Kidney capillary endothelial cell (primary cell): ENCODE results near the gene TJP2.
A peak's percentile ranks its signal among the peaks of the same experiment; 100 is the strongest.

Experiments used
- DNase-seq: peaks from one replicate; pipeline ENCODE4 v3.0.0-alpha.2; 2018; ENCODE audit warnings: low spot score

The TJP2 gene

DNA sequence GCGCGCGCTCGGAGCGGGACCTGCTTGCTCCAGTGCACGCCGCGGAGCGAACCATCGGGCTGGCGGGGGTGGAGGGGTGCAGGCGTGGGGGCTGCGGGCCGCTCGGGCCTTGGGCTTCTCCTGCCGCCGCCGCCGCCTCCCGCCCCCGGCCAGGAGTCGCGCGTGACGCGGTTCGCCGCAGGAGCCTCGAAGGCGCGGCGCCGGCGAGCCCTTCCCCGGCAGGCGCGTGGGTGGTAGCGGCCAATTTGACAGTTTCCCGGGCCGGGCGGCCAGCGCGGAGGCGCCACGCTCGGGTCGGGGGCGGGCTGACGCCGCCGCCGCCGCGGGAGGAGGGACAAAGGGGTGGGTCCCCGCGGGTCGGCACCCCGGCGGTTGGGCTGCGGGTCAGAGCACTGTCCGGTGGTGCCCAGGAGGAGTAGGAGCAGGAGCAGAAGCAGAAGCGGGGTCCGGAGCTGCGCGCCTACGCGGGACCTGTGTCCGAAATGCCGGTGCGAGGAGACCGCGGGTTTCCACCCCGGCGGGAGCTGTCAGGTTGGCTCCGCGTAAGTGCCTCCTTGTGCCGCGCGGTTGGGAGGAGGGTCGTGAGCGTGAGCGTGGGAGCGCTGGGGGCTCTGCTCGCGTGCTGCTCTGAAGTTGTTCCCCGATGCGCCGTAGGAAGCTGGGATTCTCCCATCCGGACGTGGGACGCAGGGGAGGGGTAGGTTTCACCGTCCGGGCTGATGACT, at the start of gene TJP2:
Gene TJP2 (plus strand): TSS at position 387 of the 725 bp plus-strand sequence. CDS start 96 bp downstream, at position 483.
- peak; percentile 51 for DNase-seq

GRCh38 chr9:69130456-69131441, 43.3 kb upstream of the TJP2 start:
- DNase-seq, result no peak

DNA sequence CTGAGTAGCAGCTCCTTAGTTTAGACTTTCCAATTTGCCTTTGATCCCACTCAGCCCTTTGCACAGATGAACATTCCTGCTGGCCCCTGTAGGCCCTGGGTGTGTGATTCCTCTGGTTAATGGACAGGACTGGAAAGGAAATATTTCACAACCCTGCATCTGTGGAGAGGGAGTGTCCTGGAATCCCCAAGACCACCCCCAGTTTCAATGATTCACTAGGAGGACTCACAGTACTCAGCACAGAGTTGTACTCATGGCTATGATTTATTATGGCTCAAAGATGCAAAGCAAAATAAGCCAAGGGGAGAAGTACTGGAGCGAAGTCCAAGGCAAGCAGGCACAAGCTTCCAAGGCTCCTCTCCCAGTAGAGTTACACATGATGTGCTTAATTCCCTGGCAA, 42.4 kb upstream of the TJP2 start:
- no peak for DNase-seq

DNA sequence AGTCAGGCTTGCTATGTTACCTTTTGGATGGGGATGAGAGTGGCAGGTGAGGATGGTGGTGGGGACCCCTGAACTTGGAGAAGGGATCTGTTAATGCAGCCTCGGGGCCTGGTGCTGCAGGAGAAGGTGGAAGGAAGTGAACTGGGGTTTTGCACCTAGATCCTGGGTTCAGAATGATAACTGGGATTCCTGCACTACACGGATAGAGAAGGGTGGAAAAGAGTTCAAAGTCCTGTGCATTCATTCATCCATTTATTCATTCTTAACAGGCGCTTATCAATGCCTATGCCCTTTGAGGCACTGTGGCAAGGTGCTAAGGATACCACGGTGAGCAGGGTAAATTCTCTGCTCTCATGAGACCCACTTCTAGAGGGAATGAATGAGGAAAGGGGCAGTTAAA, 41.7 kb upstream of the TJP2 start:
- DNase-seq, result no peak

- DNase-seq, result no peak
Measured at GRCh38 chr9:69134412-69134811, 39.7 kb upstream of the TJP2 start.

- no peak for DNase-seq
Measured at GRCh38 chr9:69136185-69136584, 37.9 kb upstream of the TJP2 start.

GRCh38 chr9:69136779-69137178, 37.3 kb upstream of the TJP2 start:
- peak; percentile 69 for DNase-seq

- no peak for DNase-seq
Measured at GRCh38 chr9:69137311-69137710, 36.8 kb upstream of the TJP2 start.

DNA sequence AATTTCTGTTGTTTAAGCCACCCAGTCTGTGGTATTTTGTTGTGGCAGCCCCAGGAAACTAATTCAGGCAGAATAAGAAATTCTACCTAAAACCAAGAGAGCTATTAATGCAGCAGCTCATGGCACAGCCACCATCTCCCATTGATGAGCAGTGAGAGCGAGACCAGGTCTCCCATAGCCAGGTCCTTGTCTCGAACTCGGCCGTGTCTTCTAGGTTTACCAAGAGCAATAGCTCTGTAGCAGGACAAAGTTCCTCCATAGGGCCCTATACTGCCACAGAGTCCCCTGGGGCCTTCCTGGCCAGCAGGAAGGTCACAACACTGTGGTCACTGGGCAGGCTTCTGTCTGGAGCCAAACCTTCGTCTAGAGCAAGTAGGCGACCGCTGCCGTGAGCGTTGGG, 34.5 kb upstream of the TJP2 start:
- no peak for DNase-seq

- DNase-seq, result no peak
Measured at GRCh38 chr9:69140123-69140735, 33.8 kb upstream of the TJP2 start.

DNA sequence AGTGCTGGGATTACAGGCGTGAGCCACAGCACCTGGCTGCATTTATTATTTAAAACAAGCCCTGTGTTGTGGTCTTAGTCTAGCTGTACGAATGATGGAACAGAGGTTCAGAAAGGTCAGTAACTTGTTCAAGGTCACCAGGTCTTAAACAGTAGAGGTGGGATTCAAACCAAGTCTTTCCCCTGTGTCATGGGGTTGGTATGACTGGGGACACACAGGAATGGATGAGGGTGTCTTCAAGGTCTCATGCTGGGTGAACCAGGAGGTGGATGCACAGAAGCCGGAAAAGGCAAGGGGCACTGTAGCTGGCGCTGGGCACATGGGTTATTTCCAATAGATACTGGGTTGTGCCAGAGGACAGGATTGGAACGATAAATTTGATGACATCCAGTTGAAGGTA, 32.2 kb upstream of the TJP2 start:
- no peak for DNase-seq

DNA sequence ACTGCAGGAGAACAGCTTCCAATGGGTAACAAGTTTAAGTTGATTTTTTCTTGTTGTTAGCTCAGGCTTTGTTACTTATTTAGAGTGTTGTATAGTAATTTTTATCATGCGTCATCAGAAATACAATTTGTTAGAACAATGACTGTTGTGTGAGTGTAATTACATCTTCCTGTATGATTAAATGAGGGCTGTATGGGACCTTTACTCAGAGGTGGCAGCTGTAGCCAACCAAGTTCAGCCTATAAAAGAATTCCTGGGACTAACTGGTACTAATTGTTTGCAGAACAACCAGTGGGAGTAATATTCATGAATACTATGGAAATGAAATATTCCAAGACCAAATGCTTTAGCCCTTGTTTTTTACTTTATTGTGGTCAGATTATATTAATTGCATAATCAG, 30.8 kb upstream of the TJP2 start:
- peak; percentile 86 for DNase-seq

DNA sequence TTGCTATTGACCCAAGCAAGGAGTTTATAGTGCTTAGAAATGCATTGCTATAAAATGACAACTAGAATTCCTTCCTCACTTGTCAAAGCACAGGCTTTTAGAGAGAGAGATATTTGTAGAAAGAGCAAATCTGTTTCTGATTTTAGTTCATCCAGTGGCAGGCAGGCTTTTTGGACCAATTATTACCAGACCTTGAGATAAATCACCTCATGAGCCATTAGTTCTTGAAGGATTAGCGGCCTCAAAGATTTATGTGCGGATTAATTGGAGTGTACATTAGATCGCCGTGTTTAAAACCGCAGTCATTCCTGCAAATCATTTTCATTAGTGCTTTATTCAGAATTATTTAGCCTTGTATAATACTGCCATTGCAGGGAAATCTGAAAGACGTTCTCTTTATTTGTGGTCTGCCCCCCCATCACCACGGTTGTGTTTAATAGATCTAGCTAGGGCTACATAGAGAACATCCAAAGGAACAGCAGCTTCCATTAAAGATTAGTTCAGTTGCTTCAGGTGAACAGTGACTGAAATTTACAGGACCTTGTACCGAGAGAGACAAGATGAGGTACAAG, 28.8 kb upstream of the TJP2 start:
- no peak for DNase-seq

DNA sequence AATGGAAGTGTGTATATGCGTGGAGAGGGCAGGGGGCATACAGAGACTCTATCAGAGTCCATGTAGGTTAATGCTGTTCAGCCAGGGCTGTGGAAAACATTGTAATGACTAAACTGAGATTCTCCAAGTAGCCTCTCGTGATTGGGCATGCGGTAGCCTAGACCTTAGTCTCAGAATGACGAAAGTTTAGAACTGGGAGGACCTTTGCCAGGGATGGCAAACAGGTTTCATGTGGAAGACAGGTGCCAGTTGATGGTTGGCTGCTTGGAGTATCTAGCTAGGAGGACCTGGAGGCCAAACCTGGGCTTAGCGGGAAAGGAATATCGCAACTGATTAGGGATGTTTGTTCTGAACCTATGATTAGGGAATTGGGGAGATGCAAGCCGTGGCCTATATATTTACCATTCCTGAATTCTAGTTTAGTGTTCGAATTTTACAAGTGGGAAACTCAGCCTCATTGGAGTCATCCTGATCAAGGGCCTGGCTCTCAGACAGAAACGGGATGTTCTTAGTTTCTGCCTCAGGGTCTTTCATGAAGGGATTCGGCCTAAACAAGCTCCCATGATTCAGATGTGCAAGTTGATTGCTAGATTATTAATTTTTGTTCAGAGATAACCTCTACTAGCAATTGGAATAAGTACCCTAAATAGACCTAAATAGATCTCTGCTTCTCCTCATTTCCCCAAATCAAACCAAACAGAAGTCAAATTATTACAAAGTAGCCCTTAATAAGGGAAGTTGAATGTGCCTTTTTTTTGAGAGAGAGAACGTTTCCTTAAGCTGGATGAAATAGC, 26.8 kb upstream of the TJP2 start:
- DNase-seq, result no peak

GRCh38 chr9:69149321-69149807, 24.7 kb upstream of the TJP2 start:
- peak; percentile 40 for DNase-seq

GRCh38 chr9:69151506-69151905, 22.6 kb upstream of the TJP2 start:
- no peak for DNase-seq

GRCh38 chr9:69153707-69154521, 20.2 kb upstream of the TJP2 start:
- DNase-seq, result no peak

DNA sequence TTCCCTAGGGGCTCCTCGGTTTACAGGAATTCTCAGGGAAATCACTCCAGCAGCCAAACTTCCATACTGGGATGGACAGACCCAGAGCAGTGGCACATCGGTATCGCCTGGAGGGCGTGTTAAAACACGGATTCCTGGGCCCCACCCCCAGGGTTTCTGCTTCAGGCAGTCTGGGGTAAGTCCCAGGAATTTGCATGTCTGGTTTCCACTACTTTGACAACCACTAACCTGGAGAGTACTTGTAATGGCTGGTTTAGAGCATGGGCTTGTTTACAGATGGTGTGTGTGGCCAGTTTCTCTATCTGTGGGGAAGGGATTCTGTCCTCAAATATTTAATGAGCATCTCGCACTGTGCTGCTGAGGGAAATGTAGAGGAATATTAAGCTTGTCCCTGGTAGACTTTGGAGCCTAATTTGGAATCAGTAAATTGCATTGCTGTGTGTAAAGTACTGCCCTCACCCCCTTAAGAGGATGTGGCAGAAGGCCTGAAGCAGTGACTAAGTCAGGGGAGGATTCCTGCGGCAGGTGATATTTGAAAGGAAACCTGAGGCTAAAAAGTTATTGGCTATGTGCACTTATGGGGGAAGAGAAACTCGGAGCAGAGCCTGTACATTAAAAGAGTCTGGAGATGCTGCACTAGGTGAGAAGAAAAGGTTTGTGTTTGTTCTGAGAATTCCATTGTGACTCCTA, 18.6 kb upstream of the TJP2 start:
- no peak for DNase-seq

DNA sequence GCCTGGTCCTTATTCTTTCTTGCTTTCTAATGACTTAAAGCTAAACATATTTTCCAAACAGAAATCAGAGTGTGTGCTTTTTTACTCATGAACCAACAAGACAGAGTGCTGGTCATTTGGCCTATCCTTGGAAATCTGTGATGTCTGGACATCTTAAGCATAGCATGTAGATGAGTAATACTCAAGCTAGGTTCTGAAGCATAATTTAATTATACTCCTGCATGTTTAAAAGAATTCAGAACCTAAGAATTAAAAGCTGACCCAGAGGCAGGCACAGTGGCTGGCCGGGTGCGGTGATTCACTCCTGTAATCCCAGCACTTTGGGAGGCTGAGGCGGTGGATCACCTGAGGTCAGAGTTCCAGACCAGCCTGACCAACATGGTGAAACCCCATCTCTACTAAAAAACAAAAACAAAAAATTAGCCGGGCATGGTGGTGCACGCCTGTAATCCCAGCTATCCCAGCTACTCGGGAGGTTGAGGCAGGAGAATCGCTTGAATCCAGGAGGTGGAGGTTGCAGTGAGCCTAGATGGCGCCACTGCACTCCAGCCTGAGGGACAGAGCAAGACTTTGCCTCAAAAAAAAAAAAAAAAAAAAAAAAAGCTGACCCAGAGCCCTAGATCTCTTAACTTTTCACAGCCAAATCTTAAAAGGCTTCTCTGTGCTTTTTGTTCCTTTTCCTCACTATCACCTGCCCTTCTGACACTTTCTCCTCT, 16.2 kb upstream of the TJP2 start:
- DNase-seq, result no peak
